Testis (tissue), 2 donors: ENCODE results near the gene ZNF280A.

Experiments
- CTCF ChIP-seq, 3 experiments: fragments of 450-650 bp in 2 of 3; fragments of 200-600 bp in 1 of 3; sonication (generic) in 1 of 3; IDR thresholded peaks; one replicate each; pipeline ENCODE4 v1.5.1; 2016 to 2019; ENCODE audit warnings: antibody characterized with exemption in 3 of 3, mild to moderate bottlenecking in 2 of 3, moderate library complexity in 1 of 3
- POLR2A ChIP-seq: fragments of 450-650 bp; IDR thresholded peaks from one replicate; pipeline ENCODE4 v1.6.1; 2017; ENCODE audit warnings: antibody characterized with exemption, mild to moderate bottlenecking, moderate library complexity

- TF ChIP-seq CTCF (IDR thresholded peaks at IDR 0.05) (no peak), POLR2A (no peak)
Measured at GRCh38 chr22:22521631-22522030, 1.6 kb upstream of the ZNF280A start.
